PC-9 (cell line): ENCODE measurements around the gene ADGRE1.

ENCODE experiments used
- EZH2 ChIP-seq: fragments of 200-600 bp; sonication (generic); IDR thresholded peaks from 2 replicates; pipeline ENCODE4 v1.8.0; 2017; ENCODE audit warnings: antibody characterized with exemption, low read depth
- TF ChIP-seq, protein P1 (sequence below): fragments of 200-600 bp; sonication (generic); conservative IDR thresholded peaks from 2 replicates; pipeline ENCODE4 v1.6.1; 2017; ENCODE audit warnings: mixed run types, antibody characterized with exemption, mild to moderate bottlenecking, moderate library complexity

DNA sequence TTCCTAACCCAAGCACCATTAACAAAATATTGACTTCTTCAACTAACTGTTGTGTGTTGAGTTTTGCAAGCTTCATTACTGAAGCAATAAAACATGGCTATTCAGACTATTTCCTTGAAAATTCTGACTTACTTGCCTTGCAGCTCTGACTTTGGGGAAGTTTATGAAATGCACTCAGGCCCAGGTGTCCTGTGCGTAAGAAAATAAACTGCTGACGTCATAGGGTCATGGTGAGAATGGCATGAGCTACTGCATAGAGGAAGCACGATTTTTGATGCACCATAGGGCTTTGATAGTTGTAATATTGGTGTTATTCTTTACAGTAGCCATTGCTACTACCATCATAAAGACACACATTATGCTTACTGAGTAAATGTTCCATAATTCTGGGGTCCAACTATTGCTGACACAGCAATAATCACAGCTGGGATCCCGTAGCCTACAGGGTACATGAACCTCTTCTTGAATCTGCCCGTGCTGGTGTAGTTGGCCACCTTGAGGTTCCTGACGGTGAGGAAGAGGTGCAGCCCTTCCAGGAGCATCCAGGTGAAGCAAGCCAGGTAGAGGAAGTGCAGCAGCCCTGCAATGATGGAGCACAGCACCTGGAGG is 76.0 kb downstream of the ADGRE1 start:
- TF ChIP-seq, protein P1, sequence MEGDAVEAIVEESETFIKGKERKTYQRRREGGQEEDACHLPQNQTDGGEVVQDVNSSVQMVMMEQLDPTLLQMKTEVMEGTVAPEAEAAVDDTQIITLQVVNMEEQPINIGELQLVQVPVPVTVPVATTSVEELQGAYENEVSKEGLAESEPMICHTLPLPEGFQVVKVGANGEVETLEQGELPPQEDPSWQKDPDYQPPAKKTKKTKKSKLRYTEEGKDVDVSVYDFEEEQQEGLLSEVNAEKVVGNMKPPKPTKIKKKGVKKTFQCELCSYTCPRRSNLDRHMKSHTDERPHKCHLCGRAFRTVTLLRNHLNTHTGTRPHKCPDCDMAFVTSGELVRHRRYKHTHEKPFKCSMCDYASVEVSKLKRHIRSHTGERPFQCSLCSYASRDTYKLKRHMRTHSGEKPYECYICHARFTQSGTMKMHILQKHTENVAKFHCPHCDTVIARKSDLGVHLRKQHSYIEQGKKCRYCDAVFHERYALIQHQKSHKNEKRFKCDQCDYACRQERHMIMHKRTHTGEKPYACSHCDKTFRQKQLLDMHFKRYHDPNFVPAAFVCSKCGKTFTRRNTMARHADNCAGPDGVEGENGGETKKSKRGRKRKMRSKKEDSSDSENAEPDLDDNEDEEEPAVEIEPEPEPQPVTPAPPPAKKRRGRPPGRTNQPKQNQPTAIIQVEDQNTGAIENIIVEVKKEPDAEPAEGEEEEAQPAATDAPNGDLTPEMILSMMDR = no peak
- TF ChIP-seq EZH2 = no peak
